Breast epithelium (tissue), 4 donors: Measurements from ENCODE around the gene FSTL1. TPM values are rescaled to one million over a fixed set of nuclear protein-coding genes. Genes with fewer than 3 reads are reported as not detected.

ENCODE experiments used
- DNase-seq, 2 donors: peaks; one replicate each; pipeline ENCODE4 v3.0.0-alpha.2; 2019; ENCODE audit warnings: low spot score in 2 of 2
- H3K27ac ChIP-seq, 2 donors: fragments of 200-600 bp; sonication (generic) in 1 of 2; one replicate each; pipeline ENCODE4 v1.5.1; 2016 to 2019; ENCODE audit warnings: mild to moderate bottlenecking in 1 of 2
- H3K27me3 ChIP-seq, 2 donors: fragments of 200-600 bp; sonication (generic) in 1 of 2; one replicate each; pipeline versions ENCODE4 v1.5.1 to v1.6.0; 2017 to 2019; ENCODE audit warnings: control low read depth in 1 of 2, mild to moderate bottlenecking in 1 of 2
- H3K36me3 ChIP-seq: fragments of 200-600 bp; one replicate; pipeline ENCODE4 v1.5.1; 2019
- H3K4me1 ChIP-seq, 2 donors: fragments of 200-600 bp; sonication (generic); one replicate each; pipeline ENCODE4 v1.5.1; 2016 to 2019; ENCODE audit warnings: control low read depth in 1 of 2
- H3K4me3 ChIP-seq, 3 donors: fragments of 200-600 bp; sonication (generic); 1 replicate in 2 of 3; 2 replicates in 1 of 3; pipeline ENCODE4 v1.5.1; 2016 to 2019; ENCODE audit warnings: mild to moderate bottlenecking in 3 of 3, moderate library complexity in 2 of 3
- H3K9me3 ChIP-seq, 2 donors: fragments of 200-600 bp; sonication (generic) in 1 of 2; one replicate each; pipeline ENCODE4 v1.5.1; 2016 to 2019; ENCODE audit warnings: control low read depth in 1 of 2
- CTCF ChIP-seq, 3 donors: fragments of 450-650 bp; IDR thresholded peaks; one replicate each; pipeline ENCODE4 v1.5.1; 2016 to 2017; ENCODE audit warnings: antibody characterized with exemption in 3 of 3, mild to moderate bottlenecking in 3 of 3, moderate library complexity in 3 of 3
- POLR2A ChIP-seq: fragments of 450-650 bp; IDR thresholded peaks from one replicate; pipeline ENCODE4 v1.6.1; 2016; ENCODE audit warnings: antibody characterized with exemption, mild to moderate bottlenecking, moderate library complexity
- POLR2AphosphoS5 ChIP-seq, 3 donors: sonication (generic); formaldehyde crosslinking; IDR thresholded peaks; one replicate each; pipeline ENCODE4 v1.6.1; 2017; ENCODE audit warnings: antibody characterized with exemption in 3 of 3
- intact Hi-C: fragments of 100-400 bp; cut with DNase I; formaldehyde crosslinking; loops from one replicate; pipeline ENCODE4 v1.15.1; 2023; ENCODE audit warnings: low total_unique reads
- total RNA-seq, 3 donors: library from RNA; depleted of rRNA; stranded (reverse); fragments of >200 nt; gene quantifications; one replicate each; pipeline ENCODE4 v1.1.0, GENCODE V29; 2016

FSTL1 gene
- total RNA-seq, 3 donors from 2014 or later = 225 to 1,263 (median 355) TPM

DNA sequence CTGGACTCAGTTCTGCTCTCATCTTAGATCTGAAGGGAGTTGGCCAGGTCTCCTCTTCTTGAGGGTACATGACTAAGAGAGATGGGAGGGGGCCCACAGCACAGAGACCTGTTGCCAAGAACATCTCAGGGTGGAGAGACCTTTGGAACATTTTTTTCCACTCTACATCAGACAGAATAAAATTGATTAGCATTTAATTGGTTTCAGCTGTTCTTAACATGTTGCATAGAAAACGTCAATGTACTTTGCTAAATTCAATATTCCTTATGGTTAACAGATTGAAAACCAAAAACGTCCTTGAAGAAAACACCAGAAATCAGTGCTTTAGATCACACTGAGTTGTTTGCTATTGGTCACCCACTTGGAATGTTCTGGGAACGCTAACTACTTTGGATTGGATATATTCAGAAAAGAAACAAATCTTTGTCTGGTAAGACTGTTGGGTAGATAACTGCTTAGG lies 36.4 kb upstream of the FSTL1 start:
- no peak for DNase-seq

DNA sequence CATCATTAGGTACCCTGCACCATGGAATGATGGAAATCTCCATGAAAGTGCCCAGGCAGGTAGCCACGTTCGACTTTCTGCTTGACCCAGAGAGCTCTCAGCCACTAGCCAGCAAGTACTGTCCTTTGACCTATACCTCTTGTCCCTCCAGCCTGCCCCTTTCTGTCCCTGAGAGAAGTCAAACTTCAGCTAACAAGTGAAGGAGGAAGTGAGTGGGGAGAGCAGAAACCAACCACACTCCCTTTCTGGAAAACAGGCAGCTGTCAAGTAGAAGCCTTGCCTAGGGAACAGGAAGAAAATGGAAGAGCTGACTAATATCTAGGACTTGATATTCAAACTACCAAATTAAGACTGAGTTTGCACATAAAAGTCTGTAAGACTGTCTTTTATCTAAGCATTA lies 30.3 kb upstream of the FSTL1 start:
- Histone ChIP-seq H3K27ac (no peak overlapping the region), H3K4me1 (no peaks in the 10 kb centered on the region), H3K9me3 (no peaks in the 10 kb centered on the region), H3K4me3 (no peak overlapping the region), H3K36me3 (no peaks in the 10 kb centered on the region), H3K27me3 (no peaks in the 10 kb centered on the region)
- DNase-seq = no peak
- TF ChIP-seq POLR2AphosphoS5 (IDR thresholded peaks at IDR 0.05) (no peak), CTCF (IDR thresholded peaks at IDR 0.05) (no peak), POLR2A (no peak)
- intact Hi-C loops = no loop called here

More for the DNA sequence above, 36.4 kb upstream of the FSTL1 start:
- H3K4me3 ChIP-seq = no peak overlapping the region
- no peaks in the 10 kb centered on the region for H3K27me3 ChIP-seq
- H3K27ac ChIP-seq = peak overlapping the region in 1 of 2 donors; percentile 56
- H3K36me3 ChIP-seq = no peaks in the 10 kb centered on the region
- no peaks in the 10 kb centered on the region for H3K4me1 ChIP-seq
- TF ChIP-seq POLR2AphosphoS5 (IDR thresholded peaks at IDR 0.05) (peak in 1 of 3 donors; percentile 16), CTCF (IDR thresholded peaks at IDR 0.05) (no peak)
- intact Hi-C loops = no loop called here
- no peaks in the 10 kb centered on the region for H3K9me3 ChIP-seq

DNA sequence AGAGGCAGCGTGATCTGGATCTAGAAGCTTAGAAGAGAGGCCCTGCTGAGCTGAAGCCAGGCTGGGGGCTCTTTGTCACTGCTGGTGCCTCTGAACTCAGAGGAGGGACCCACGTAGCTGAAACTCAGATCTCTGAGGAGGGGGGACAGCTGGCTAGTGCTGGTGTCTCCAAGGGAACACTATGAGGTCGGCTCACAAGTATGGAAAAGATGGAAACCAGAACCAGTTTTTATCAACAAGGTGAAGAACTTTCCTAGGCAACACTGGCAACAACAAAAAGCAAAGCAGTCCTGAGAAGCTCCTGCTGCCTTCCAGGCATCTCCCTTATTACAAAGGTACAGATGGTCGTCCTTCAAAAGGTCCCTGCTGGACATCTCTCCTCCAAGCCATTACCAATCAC lies 27.0 kb upstream of the FSTL1 start:
- no peak for DNase-seq
- H3K27ac ChIP-seq = no peak overlapping the region

DNA sequence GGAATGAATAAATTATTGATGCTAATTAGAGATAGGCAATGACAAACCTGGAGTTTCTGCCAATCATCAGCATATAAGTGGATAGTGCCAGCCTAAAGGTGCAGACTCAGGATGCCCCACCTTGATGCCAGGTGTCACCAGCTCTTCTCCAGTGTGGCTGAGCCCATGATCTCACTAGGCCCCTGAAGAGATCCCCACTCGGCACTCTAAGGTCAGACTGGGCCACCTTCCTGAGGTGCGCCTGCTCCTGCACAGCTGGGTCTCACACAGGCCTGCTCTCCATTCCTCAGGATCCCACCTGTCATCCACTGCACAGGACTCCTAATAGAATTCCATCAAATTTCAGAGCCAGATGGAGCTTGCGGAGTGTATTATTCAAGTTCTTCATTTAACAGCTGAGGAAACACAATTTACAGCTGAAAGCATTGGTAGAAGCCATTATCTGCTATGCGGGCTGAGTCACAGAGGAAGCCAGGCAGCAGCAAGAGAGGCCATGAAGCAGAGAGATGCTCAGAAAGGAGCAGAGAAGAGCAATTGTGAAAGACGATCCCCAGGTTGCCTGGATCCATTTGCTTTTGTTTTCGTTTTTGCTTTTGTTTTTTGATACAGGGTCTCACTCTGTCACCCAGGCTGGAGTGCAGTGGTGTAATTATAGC lies 25.1 kb upstream of the FSTL1 start:
- H3K36me3 ChIP-seq = no peaks in the 10 kb centered on the region
- no peaks in the 10 kb centered on the region for H3K27me3 ChIP-seq
- H3K4me3 ChIP-seq = no peak overlapping the region
- H3K27ac ChIP-seq = no peak overlapping the region
- intact Hi-C loops = no loop called here
- DNase-seq = no peak
- H3K9me3 ChIP-seq = no peaks in the 10 kb centered on the region
- H3K4me1 ChIP-seq = no peaks in the 10 kb centered on the region
- no peak for TF ChIP-seq POLR2AphosphoS5 (IDR thresholded peaks at IDR 0.05)
- TF ChIP-seq CTCF (IDR thresholded peaks at IDR 0.05) = no peak
- TF ChIP-seq POLR2A = no peak

More for the DNA sequence above, 27.0 kb upstream of the FSTL1 start:
- no peaks in the 10 kb centered on the region for H3K9me3 ChIP-seq
- TF ChIP-seq POLR2A = no peak
- no peak for TF ChIP-seq POLR2AphosphoS5 (IDR thresholded peaks at IDR 0.05)
- TF ChIP-seq CTCF (IDR thresholded peaks at IDR 0.05) = no peak
- H3K4me3 ChIP-seq = no peak overlapping the region
- no peaks in the 10 kb centered on the region for H3K36me3 ChIP-seq
- no peaks in the 10 kb centered on the region for H3K4me1 ChIP-seq
- H3K27me3 ChIP-seq = no peaks in the 10 kb centered on the region
- intact Hi-C loops = no loop called here

DNA sequence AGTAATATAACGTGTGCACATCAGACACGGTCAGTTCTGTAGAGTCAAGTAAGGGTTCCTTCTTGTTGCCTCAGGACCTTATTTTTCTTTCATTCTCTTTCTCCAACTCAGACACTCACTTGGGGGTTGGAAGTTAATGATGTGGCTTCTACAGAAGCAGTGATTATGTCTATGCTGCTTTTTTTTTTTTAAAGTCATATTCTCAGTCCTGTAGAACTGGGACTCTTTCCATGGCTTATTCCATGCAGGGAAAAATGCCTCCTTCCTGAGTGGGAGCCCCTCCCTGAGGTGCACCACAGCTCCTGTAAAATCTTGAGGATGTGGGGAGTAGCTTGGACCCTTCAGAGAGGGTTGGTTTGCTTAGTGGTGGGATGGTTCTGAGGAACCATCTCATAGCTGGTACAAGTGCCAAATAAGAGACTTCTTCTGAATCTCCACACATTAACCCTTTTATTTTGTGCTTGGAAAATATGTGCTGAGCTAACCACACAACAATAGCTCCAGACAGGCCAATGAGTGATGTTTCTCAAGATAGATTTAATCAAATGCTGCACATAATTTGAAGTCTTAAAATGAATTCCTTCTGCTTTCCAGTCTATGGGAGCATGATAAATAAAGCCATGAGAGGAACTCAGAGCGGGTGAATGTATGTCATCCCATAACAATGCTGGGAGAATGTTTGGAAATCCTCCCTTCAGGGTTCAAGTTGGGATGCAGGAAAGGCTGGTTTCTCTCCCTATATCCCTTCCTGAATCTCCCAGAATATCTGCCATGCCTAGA lies 23.3 kb upstream of the FSTL1 start:
- no peak overlapping the region for H3K27ac ChIP-seq
- TF ChIP-seq CTCF (IDR thresholded peaks at IDR 0.05) (no peak), POLR2AphosphoS5 (IDR thresholded peaks at IDR 0.05) (no peak), POLR2A (no peak)

More for the DNA sequence above, 23.3 kb upstream of the FSTL1 start:
- no peaks in the 10 kb centered on the region for H3K9me3 ChIP-seq
- intact Hi-C loops = no loop called here
- DNase-seq = no peak
- no peaks in the 10 kb centered on the region for H3K4me1 ChIP-seq
- H3K27me3 ChIP-seq = no peaks in the 10 kb centered on the region
- no peaks in the 10 kb centered on the region for H3K36me3 ChIP-seq
- H3K4me3 ChIP-seq = no peak overlapping the region
